ENCODE data around the gene RASL12. TPM values are rescaled to one million over a fixed set of nuclear protein-coding genes. Genes with fewer than 3 reads are reported as not detected.
"Not testable (repeated sequence)": the region's sequence is repeated elsewhere in the genome, so short reads cannot be mapped to it uniquely, and the experiment has no call there.

Gene RASL12
- total RNA-seq, 8 experiments from 2014 or later, result 0.05 to 0.73 (median 0.15) TPM; not detected in 3

DNA sequence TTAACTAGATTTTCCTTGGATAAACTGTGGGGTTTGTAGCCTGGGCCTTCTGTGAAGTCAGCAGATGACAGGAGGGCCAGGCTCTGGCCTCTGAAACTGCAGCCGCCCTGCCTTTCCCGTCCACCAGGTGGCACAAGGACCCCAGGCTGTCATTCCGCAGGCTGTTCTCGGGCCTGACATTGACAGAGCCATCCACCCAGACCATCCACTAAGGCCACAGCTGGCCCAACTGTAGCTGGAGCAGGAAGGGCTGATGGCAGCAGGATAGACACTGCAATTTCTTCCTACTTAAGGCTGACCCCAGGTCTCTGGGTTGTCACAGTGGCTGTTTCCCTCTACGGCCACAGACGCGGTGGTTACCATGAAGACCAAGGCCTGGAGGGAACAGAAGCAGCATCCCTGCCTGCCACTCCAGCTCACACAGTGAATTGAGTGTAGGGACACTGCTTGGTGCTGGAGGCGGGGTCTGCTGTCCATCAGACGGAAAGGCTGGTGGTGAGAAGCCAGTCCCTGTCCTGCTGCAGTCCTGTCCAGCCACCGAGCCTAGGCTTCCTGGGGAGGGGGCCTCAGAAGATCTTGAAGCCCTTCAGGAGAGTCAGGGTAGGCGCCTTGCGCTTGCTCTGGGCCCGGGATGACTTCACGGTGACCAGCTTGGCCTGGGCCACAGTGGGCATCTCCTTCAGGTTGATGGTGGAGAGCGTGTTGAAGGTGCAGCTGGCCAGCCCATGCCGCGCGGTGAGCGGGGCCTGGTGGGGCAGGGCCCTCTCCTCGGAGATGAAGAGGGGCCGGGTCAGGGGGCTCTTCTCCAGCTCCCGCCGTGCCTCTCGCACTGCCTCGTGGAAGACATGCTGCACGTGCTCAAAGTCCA is 13.2 kb downstream of the RASL12 start:
- peaks cover 6 to 10% of the 10 kb centered on the region in 2 donors for H3K4me1 ChIP-seq (replicated peaks in 1 of 2)
- no peak overlapping the region for H3K4me3 ChIP-seq
- 0 to 50% (median 19%) methylated on average over 1 to 5 of the region's 26 CpGs; no CpG with 5 or more reads in 4 of the 10 experiments for WGBS, 10 experiments
- ATAC-seq (replicated peaks in 6 of 8), result peak; percentile 73 to 90 (median 84)
- H3K27ac ChIP-seq, result peak overlapping the region in 1 of 2 donors; percentile 75
- in situ Hi-C loops (cut with MboI; ENCODE audit: low pct_unique_long_range_greater_than_20kb in 2 of 9, low sequenced_read_pairs in 9 of 9, unreplicated experiment in 9 of 9), result no loop called here

DNA sequence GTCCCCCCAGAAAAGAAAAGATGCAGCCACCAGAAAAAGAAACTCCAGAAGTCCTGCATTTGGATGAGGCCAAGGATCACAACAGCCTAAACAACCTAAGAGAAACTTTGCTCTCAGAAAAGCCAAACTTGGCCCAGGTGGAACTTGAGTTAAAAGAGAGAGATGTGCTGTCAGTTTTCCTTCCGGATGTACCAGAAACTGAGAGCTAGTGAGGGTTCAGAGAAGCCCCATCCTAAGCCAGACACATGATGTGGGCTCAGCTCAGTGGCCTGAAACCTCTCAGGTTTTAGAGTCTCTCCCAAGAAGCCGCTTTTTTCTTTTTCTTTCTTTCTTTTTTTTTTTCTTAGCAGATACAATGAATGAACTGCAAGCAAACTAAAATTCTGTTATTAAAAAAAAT is 14.8 kb downstream of the RASL12 start:
- Histone ChIP-seq H3K4me1 (replicated peaks in 1 of 2) (peaks cover 9 to 11% of the 10 kb centered on the region in 2 donors), H3K27ac (no peak overlapping the region), H3K4me3 (no peak overlapping the region)
- no peak for ATAC-seq (replicated peaks in 6 of 8)
- in situ Hi-C loops (cut with MboI; ENCODE audit: low pct_unique_long_range_greater_than_20kb in 2 of 9, low sequenced_read_pairs in 9 of 9, unreplicated experiment in 9 of 9), result no loop called here
- 50 to 100% (median 79%) methylated on average over 1 to 2 of the region's 2 CpGs; no CpG with 5 or more reads in 2 of the 10 experiments for WGBS, 10 experiments

DNA sequence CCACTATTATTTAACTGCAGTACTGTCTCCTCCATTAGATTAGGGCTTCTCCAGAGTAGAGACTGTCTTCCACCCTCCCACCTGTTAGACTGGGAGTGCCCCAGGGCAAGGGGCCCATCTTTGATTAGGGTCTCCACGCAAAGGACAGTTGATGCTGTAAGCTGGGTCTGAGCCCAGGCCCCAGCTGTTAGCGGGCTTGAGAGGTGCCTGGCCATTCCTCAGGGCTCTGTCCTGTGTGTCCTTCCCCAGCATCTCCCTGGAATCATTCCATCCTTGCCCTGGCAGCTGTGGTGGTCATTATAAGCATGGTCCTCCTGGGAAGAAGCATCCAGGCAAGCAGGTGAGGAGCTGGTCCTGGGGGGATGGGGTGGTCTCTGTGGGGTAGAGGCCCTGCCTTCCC is 16.5 kb downstream of the RASL12 start:
- WGBS, 10 experiments, result 100% methylated on average over 1 of the region's 2 CpGs; no CpG with 5 or more reads in 9 of the 10 experiments
- in situ Hi-C loops (cut with MboI; ENCODE audit: low pct_unique_long_range_greater_than_20kb in 2 of 9, low sequenced_read_pairs in 9 of 9, unreplicated experiment in 9 of 9), result no loop called here
- Histone ChIP-seq H3K27ac (no peak overlapping the region), H3K4me3 (no peak overlapping the region), H3K4me1 (replicated peaks in 1 of 2) (peaks cover 9 to 11% of the 10 kb centered on the region in 2 donors)
- no peak for ATAC-seq (replicated peaks in 6 of 8)

DNA sequence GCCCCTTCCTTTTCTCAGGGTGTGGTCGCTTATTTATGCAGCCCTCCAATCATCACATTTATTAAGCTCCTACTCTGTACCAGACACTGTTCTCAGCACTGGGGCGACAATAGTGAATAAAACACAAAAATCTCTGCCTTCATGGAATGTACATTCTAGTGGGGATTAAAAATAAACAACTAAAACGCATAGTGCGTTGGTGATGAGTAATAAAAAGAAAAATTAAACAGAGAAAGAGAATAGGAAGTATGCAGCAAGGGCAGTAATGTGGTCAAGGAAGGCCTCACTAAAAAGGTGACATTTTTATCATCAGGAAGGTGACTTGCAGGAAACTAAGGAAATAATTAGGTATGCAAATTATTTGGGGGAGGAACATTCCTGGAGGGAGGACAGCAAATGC is 17.5 kb downstream of the RASL12 start:
- H3K4me1 ChIP-seq (replicated peaks in 1 of 2), result peaks cover 12 to 17% of the 10 kb centered on the region in 2 donors
- in situ Hi-C loops (cut with MboI; ENCODE audit: low pct_unique_long_range_greater_than_20kb in 2 of 9, low sequenced_read_pairs in 9 of 9, unreplicated experiment in 9 of 9), result no loop called here
- 4 to 89% (median 79%) methylated on average over 1 to 4 of the region's 4 CpGs for WGBS, 10 experiments

DNA sequence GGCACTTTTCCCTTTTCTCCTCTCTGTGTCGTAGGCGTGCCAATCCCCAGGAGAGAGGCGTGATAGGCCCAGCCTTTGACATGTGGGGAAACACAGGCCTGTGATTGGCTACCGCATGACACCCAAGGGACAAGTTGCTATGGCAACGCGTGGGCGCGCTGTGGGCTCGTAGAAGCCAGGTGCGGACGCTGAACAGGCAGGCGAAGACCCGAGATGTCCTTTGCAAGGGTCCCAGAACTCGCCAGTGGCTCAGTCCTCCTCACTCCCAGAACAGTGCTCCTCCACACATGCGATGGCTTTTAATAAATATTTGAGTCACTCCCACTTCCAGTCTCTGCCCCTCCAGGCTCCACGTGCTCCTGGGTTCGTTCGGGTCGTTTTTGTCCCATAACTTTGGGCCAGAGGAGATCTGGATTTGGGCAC is 18.4 kb downstream of the RASL12 start:
- H3K4me3 ChIP-seq, result peak overlapping the region; percentile 22 to 29 (median 26)
- ATAC-seq (replicated peaks in 6 of 8), result peak; percentile 74 to 98 (median 90)
- in situ Hi-C loops (cut with MboI; ENCODE audit: low pct_unique_long_range_greater_than_20kb in 2 of 9, low sequenced_read_pairs in 9 of 9, unreplicated experiment in 9 of 9), result loop anchor here in 1 of 9 experiments (25.0 kb wide), 1 partner anchor 238 kb away; the partner anchor contains the start of genes PARP16 and RNU5A-1
- H3K27ac ChIP-seq, result no peak overlapping the region
- WGBS, 10 experiments, result 0 to 19% (median 6%) methylated on average over 2 to 9 of the region's 19 CpGs; no CpG with 5 or more reads in 5 of the 10 experiments
- H3K4me1 ChIP-seq (replicated peaks in 1 of 2), result peaks cover 18% of the 10 kb centered on the region in 2 donors

More for the DNA sequence above, 17.5 kb downstream of the RASL12 start:
- ATAC-seq (replicated peaks in 6 of 8), result peak in 1 of 8 experiments; percentile 4
- Histone ChIP-seq H3K27ac (no peak overlapping the region), H3K4me3 (no peak overlapping the region)

DNA sequence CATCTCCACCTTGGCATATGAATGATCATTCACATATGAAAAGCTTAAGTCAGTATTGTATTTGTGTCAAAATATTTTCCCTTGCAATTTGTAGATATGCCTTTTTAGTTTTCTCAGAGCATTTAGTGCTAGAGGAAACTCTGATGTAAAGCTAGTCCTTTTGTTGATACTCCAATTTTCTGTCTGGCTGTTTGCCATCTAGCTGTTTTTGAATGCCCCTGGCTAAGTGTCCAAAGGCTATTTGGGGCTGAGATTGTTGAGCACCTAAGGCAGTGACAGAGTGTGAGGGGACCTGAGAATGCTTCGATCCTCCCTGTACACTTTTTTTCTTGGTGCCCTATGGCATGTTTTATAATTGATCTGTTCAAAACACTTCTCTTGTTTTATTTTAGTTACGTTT is 19.6 kb downstream of the RASL12 start:
- no peak for ATAC-seq (replicated peaks in 6 of 8)
- Histone ChIP-seq H3K4me3 (no peak overlapping the region), H3K27ac (no peak overlapping the region), H3K4me1 (replicated peaks in 1 of 2) (peaks cover 19 to 22% of the 10 kb centered on the region in 2 donors)
- 33 to 100% (median 80%) methylated on average over 1 to 2 of the region's 2 CpGs; no CpG with 5 or more reads in 3 of the 10 experiments for WGBS, 10 experiments
- in situ Hi-C loops (cut with MboI; ENCODE audit: low pct_unique_long_range_greater_than_20kb in 2 of 9, low sequenced_read_pairs in 9 of 9, unreplicated experiment in 9 of 9), result loop anchor here in 1 of 9 experiments (25.0 kb wide), 1 partner anchor 239 kb away; the partner anchor contains the start of genes PARP16 and RNU5A-1

DNA sequence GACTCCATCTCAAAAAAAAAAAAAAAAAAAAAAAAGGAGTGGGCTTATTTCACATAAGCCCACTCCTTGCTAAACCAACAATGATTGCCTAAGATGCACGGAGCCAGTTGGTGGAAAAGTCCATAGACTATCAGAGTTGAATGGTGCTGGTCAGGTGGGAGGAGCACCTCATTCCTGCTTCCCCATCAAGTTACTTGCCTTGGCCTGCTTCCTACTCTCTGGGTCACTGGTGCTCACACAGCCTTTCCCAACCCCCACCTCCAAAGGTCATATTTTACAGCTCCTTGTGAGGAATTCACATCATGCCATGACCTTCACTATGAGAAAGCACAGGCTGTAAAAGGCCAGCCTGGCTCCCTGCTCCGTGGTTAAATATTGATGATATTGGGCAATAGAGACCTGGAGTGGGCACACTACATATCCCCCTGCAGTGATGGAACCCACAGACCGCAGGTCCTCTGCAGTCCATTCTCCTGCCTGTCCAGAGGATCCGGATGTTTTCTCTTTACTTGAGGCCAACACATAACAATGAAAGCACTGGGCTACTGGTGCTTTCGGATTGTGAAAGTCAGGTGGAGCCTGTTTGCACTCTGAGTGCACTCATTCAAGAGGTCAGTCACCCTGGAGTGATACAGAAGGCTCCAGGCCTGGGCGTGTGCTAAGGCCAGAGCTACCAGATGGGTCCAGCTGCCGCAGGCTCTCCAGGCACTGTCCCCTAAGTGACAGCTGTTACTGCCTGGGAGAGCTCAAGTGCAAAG is 22.9 kb downstream of the RASL12 start, which contains the start of gene SLC51B:
TSS of gene SLC51B (plus strand) at position 664 of the 758 bp plus-strand sequence. CDS start 4,618 bp downstream, outside the sequence.
- Histone ChIP-seq H3K27ac (peak within 1 kb of the TSS; percentile 38 to 71), H3K4me1 (replicated peaks in 1 of 2) (peaks cover 19 to 22% of the 10 kb centered on the region in 2 donors), H3K4me3 (no peak within 1 kb of the TSS)
- peak in 7 of 8 experiments; percentile 48 to 87 (median 77) for ATAC-seq (replicated peaks in 6 of 8)
- in situ Hi-C loops (cut with MboI; ENCODE audit: low pct_unique_long_range_greater_than_20kb in 2 of 9, low sequenced_read_pairs in 9 of 9, unreplicated experiment in 9 of 9), result loop anchor here in 1 of 9 experiments (25.0 kb wide), 1 partner anchor 242 kb away; the partner anchor contains the start of genes PARP16 and RNU5A-1
- WGBS, 10 experiments, result 22 to 88% (median 55%) methylated on average over 3 to 6 of the region's 7 CpGs; no CpG with 5 or more reads in 4 of the 10 experiments

DNA sequence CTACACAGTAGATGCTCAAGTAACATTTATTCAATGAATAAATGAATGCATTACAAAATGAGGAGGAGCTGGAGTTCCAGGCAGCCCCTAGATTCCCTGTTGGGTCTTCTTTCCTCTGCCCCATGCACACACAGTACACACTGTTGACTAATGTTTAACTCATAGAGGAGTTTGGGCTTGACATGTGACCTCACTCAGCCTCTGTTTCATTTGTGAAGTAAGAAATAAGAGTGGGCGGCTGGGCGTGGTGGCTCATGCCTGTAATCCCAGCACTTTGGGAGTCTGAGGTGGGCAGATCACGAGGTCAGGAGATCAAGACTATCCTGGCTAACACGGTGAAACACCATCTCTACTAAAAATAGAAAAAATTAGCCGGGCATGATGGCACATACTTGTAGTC is 23.6 kb downstream of the RASL12 start:
- peak in 2 of 8 experiments; percentile 25 to 36 for ATAC-seq (replicated peaks in 6 of 8)
- in situ Hi-C loops (cut with MboI; ENCODE audit: low pct_unique_long_range_greater_than_20kb in 2 of 9, low sequenced_read_pairs in 9 of 9, unreplicated experiment in 9 of 9), result loop anchor here in 1 of 9 experiments (25.0 kb wide), 1 partner anchor 243 kb away; the partner anchor contains the start of genes PARP16 and RNU5A-1

DNA sequence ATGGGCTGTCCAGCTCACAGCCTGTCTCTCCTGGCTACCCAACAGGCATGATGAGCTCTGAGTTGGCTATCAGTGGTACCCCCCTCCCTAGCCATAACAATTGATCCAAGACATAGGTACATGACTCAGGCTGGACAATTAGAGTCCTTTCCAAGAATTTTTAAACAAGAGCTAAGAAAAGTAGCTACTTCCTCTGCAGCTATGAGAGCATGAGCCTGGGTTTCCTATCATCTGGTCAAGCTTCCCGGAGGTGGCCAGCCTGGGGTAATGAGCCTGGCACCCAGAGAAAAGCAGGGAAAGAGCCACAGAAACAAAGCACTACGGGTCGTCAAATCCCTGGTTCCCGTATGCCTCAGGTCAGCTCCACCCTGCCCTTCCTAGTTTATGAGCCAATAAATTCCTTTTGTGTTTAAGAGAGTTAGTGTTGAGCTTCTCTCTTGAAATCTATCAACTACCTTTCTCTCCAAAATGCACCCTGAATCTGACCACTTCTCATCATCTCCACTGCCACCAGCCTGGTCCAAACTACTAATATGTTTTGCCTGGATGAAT is 24.9 kb downstream of the RASL12 start:
- H3K27ac ChIP-seq, result no peak overlapping the region
- in situ Hi-C loops (cut with MboI; ENCODE audit: low pct_unique_long_range_greater_than_20kb in 2 of 9, low sequenced_read_pairs in 9 of 9, unreplicated experiment in 9 of 9), result loop anchor here in 1 of 9 experiments (25.0 kb wide), 1 partner anchor 244 kb away; the partner anchor contains the start of genes PARP16 and RNU5A-1
- no peak for ATAC-seq (replicated peaks in 6 of 8)
- no peak overlapping the region for H3K4me3 ChIP-seq
- H3K4me1 ChIP-seq (replicated peaks in 1 of 2), result peaks cover 22 to 24% of the 10 kb centered on the region in 2 donors
- WGBS, 10 experiments, result 0 to 80% (median 47%) methylated on average over 1 to 4 of the region's 4 CpGs; no CpG with 5 or more reads in 3 of the 10 experiments

More for the DNA sequence above, 23.6 kb downstream of the RASL12 start:
- Histone ChIP-seq H3K4me1 (replicated peaks in 1 of 2) (peaks cover 19 to 20% of the 10 kb centered on the region in 2 donors), H3K27ac (peak overlapping the region in 1 of 2 donors; percentile 71)
- H3K4me3 ChIP-seq, result not testable (repeated sequence)
- WGBS, 10 experiments, result 10 to 97% (median 76%) methylated on average over 1 to 5 of the region's 5 CpGs; no CpG with 5 or more reads in 4 of the 10 experiments

DNA sequence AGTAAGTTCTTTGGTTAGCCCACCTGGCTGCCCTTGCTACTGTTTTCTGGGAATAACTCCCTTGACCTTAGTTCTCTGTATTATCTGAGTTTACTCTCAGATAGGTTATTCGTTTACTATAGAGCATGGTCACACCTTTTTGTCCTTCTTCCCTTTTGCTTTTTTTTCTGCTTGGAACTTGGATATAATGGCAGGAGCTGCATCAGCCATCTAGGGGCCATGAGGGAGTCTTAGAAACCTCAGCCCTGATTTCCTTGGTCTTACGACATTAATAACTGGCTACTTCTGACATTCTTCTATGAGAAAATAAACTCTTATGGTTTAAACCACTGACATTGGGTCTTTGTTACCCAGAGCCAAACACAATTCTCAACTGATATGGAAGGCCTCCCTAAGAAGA is 26.0 kb downstream of the RASL12 start:
- Histone ChIP-seq H3K4me1 (replicated peaks in 1 of 2) (peaks cover 22 to 24% of the 10 kb centered on the region in 2 donors), H3K27ac (no peak overlapping the region), H3K4me3 (no peak overlapping the region)
- in situ Hi-C loops (cut with MboI; ENCODE audit: low pct_unique_long_range_greater_than_20kb in 2 of 9, low sequenced_read_pairs in 9 of 9, unreplicated experiment in 9 of 9), result loop anchor here in 1 of 9 experiments (25.0 kb wide), 1 partner anchor 246 kb away; the partner anchor contains the start of genes PARP16 and RNU5A-1
- no peak for ATAC-seq (replicated peaks in 6 of 8)
- WGBS, 10 experiments, result 50 to 100% (median 91%) methylated on average over 1 to 2 of the region's 2 CpGs

DNA sequence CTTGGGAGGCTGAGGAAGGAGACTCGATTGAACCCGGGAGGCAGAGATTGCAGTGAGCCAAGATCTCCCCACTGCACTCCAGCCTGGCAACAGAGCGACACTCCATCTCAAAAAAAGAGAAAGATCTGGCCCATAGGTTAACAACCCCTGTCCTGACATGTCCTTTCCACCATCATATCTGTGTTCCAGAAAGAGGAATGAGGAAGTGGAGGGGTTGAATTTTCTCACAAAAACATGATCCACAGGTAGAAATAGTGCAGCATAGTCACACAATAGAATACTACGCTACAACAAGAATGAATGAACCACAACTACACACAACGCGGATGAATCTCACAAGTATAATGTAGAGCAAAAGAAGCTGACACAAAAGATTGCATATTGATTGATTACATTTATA is 27.3 kb downstream of the RASL12 start:
- no peak overlapping the region for H3K4me3 ChIP-seq
- whole genome bisulfite sequencing, 10 experiments, result 42 to 98% (median 83%) methylated on average over 2 to 6 of the region's 6 CpGs; no CpG with 5 or more reads in 1 of the 10 experiments
- in situ Hi-C loops (cut with MboI; ENCODE audit: low pct_unique_long_range_greater_than_20kb in 2 of 9, low sequenced_read_pairs in 9 of 9, unreplicated experiment in 9 of 9), result loop anchor here in 1 of 9 experiments (25.0 kb wide), 1 partner anchor 247 kb away; the partner anchor contains the start of genes PARP16 and RNU5A-1
- H3K4me1 ChIP-seq (replicated peaks in 1 of 2), result peaks cover 19 to 23% of the 10 kb centered on the region in 2 donors
- no peak for ATAC-seq (replicated peaks in 6 of 8)
- H3K27ac ChIP-seq, result no peak overlapping the region

DNA sequence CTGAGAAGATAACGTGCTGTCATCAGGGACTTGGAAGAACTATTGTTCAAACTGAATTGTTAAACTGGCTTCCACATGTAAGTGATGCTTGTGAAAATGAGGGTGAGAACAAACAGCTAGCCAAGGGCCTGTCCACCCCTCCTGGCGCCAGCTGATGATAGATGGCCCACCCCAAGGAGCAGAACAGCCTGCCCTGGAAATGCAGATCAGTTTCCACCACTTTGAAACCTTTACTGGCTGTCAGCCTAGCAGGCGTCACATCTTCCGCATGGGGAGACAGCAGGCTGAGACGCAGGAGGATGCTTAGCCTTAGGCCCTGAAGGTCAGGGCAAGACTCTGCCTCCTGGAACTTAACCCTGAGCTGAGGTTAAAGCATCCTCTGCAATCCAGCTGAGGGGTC is 29.0 kb downstream of the RASL12 start:
- in situ Hi-C loops (cut with MboI; ENCODE audit: low pct_unique_long_range_greater_than_20kb in 2 of 9, low sequenced_read_pairs in 9 of 9, unreplicated experiment in 9 of 9), result loop anchor here in 1 of 9 experiments (25.0 kb wide), 1 partner anchor 248 kb away; the partner anchor contains the start of genes PARP16 and RNU5A-1
- peak in 5 of 8 experiments; percentile 39 to 90 (median 87) for ATAC-seq (replicated peaks in 6 of 8)
- 0 to 43% (median 11%) methylated on average over 1 to 4 of the region's 5 CpGs; no CpG with 5 or more reads in 4 of the 10 experiments for WGBS, 10 experiments
- Histone ChIP-seq H3K4me1 (replicated peaks in 1 of 2) (peaks cover 4 to 16% of the 10 kb centered on the region in 2 donors), H3K4me3 (no peak overlapping the region), H3K27ac (peak overlapping the region in 1 of 2 donors; percentile 8)
